Ishikawa (cell line): ENCODE measurements around the gene ARHGAP22.

Experiments
- CEBPB ChIP-seq: IDR thresholded peaks from 2 replicates; pipeline ENCODE4 v1.6.1; 2012
- CREB1 ChIP-seq: IDR thresholded peaks from 2 replicates; pipeline ENCODE4 v1.6.1; 2012; ENCODE audit warnings: low read depth
- EGR1 ChIP-seq: IDR thresholded peaks from 2 replicates; pipeline ENCODE4 v1.6.1; 2012
- EP300 ChIP-seq: IDR thresholded peaks from 2 replicates; pipeline ENCODE4 v1.6.1; 2012; ENCODE audit warnings: borderline replicate concordance
- FOXM1 ChIP-seq: IDR thresholded peaks from 2 replicates; pipeline ENCODE4 v1.6.1; 2012; ENCODE audit warnings: low read depth, borderline replicate concordance
- NFIC ChIP-seq: IDR thresholded peaks from 2 replicates; pipeline ENCODE4 v1.6.1; 2012
- RAD21 ChIP-seq: IDR thresholded peaks from 2 replicates; pipeline ENCODE4 v1.6.1; 2012; ENCODE audit warnings: low read depth
- TAF1 ChIP-seq: IDR thresholded peaks from 2 replicates; pipeline ENCODE4 v1.6.1; 2012; ENCODE audit warnings: low read depth, mild to moderate bottlenecking
- TCF12 ChIP-seq: IDR thresholded peaks from 2 replicates; pipeline ENCODE4 v1.6.1; 2012; ENCODE audit warnings: low read depth
- TEAD4 ChIP-seq: IDR thresholded peaks from 2 replicates; pipeline ENCODE4 v1.6.1; 2012
- USF1 ChIP-seq: IDR thresholded peaks from 2 replicates; pipeline ENCODE4 v1.6.1; 2012
- ZBTB7A ChIP-seq: IDR thresholded peaks from 2 replicates; pipeline ENCODE4 v1.6.1; 2012; ENCODE audit warnings: low read depth
- TF ChIP-seq, protein P1 (sequence below): IDR thresholded peaks from 2 replicates; pipeline ENCODE4 v1.6.1; 2012
- TF ChIP-seq, protein P2 (sequence below): IDR thresholded peaks from 2 replicates; pipeline ENCODE4 v1.6.1; 2012; ENCODE audit warnings: low read depth, mild to moderate bottlenecking

ARHGAP22 gene

GRCh38 chr10:48550071-48550691 is 54.7 kb downstream of the ARHGAP22 start:
- TF ChIP-seq, protein P1, sequence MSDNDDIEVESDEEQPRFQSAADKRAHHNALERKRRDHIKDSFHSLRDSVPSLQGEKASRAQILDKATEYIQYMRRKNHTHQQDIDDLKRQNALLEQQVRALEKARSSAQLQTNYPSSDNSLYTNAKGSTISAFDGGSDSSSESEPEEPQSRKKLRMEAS: no peak
- TF ChIP-seq CEBPB (no peak), CREB1 (no peak), EGR1 (no peak), TEAD4 (no peak), FOXM1 (no peak), TCF12 (no peak)
- TF ChIP-seq, protein P2, sequence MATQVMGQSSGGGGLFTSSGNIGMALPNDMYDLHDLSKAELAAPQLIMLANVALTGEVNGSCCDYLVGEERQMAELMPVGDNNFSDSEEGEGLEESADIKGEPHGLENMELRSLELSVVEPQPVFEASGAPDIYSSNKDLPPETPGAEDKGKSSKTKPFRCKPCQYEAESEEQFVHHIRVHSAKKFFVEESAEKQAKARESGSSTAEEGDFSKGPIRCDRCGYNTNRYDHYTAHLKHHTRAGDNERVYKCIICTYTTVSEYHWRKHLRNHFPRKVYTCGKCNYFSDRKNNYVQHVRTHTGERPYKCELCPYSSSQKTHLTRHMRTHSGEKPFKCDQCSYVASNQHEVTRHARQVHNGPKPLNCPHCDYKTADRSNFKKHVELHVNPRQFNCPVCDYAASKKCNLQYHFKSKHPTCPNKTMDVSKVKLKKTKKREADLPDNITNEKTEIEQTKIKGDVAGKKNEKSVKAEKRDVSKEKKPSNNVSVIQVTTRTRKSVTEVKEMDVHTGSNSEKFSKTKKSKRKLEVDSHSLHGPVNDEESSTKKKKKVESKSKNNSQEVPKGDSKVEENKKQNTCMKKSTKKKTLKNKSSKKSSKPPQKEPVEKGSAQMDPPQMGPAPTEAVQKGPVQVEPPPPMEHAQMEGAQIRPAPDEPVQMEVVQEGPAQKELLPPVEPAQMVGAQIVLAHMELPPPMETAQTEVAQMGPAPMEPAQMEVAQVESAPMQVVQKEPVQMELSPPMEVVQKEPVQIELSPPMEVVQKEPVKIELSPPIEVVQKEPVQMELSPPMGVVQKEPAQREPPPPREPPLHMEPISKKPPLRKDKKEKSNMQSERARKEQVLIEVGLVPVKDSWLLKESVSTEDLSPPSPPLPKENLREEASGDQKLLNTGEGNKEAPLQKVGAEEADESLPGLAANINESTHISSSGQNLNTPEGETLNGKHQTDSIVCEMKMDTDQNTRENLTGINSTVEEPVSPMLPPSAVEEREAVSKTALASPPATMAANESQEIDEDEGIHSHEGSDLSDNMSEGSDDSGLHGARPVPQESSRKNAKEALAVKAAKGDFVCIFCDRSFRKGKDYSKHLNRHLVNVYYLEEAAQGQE: no peak

DNA sequence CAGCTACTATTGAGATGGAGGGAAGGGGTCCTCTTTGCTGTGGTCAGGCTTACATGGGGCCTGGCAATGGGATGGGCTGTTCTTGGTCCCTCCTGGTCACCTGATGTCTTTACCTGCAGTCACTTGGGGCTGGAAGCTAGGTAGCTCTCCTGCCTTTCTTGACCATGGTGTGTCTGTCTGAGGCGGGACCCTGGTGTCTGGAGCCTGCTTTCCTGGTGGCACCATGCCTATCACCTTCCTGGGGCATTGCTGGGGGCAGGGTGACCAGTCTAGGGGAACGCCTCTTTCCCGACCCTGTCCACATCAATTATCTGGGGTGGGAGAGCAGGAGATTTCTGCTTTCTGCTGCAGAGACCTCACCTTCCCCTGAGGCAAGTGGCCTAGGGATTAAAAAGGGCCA is 55.6 kb downstream of the ARHGAP22 start:
- TF ChIP-seq, protein P1: no peak
- TF ChIP-seq EP300 (no peak), TEAD4 (no peak), NFIC (no peak), EGR1 (no peak), CEBPB (no peak), FOXM1 (no peak), CREB1 (no peak), ZBTB7A (no peak), TCF12 (no peak), USF1 (no peak)
- TF ChIP-seq, protein P2: no peak

GRCh38 chr10:48548531-48549135 is 56.2 kb downstream of the ARHGAP22 start:
- TF ChIP-seq ZBTB7A: no peak

GRCh38 chr10:48547981-48548380 is 56.9 kb downstream of the ARHGAP22 start:
- TF ChIP-seq EGR1 (no peak), TAF1 (no peak), FOXM1 (no peak), ZBTB7A (no peak), EP300 (no peak), RAD21 (no peak), TCF12 (no peak), NFIC (no peak)
- TF ChIP-seq, protein P2: no peak

GRCh38 chr10:48547061-48547895 is 57.6 kb downstream of the ARHGAP22 start:
- TF ChIP-seq EP300: no peak
